ENCODE measurements around the gene CLEC7A. TPM values are rescaled to one million over a fixed set of nuclear protein-coding genes. Genes with fewer than 3 reads are reported as not detected.

CLEC7A gene
- polyA plus RNA-seq, 1 experiment: not detected

DNA sequence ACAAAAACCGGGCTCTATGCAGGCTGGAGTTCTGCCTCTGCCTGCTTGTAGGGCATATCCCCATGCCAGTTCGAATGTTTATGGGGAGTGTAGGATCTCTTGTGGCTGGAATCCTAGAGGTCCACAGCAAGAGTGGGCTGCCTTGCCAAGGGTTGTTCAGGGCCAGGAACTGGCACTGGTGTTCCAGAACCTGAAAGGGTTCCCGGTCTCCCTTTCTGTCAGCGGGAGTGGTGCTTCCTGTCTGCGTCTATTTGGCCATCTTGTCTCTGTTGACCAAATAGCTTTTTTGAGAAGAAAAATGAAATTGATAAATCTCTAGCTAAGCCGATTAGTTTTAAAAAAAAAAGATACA, 24.1 kb upstream of the CLEC7A start:
- Histone ChIP-seq H3K27me3 (ENCODE audit: control insufficient read depth, insufficient read depth, low read length) (no peaks in the 10 kb centered on the region), H3K36me3 (ENCODE audit: control insufficient read depth, insufficient read depth, low read length) (no peaks in the 10 kb centered on the region), H3K4me3 (ENCODE audit: low read depth, low read length) (no peak overlapping the region)
- no peak for DNase-seq (ENCODE audit: low read depth)
- TF ChIP-seq, protein P1, sequence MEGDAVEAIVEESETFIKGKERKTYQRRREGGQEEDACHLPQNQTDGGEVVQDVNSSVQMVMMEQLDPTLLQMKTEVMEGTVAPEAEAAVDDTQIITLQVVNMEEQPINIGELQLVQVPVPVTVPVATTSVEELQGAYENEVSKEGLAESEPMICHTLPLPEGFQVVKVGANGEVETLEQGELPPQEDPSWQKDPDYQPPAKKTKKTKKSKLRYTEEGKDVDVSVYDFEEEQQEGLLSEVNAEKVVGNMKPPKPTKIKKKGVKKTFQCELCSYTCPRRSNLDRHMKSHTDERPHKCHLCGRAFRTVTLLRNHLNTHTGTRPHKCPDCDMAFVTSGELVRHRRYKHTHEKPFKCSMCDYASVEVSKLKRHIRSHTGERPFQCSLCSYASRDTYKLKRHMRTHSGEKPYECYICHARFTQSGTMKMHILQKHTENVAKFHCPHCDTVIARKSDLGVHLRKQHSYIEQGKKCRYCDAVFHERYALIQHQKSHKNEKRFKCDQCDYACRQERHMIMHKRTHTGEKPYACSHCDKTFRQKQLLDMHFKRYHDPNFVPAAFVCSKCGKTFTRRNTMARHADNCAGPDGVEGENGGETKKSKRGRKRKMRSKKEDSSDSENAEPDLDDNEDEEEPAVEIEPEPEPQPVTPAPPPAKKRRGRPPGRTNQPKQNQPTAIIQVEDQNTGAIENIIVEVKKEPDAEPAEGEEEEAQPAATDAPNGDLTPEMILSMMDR (IDR thresholded peaks at IDR 0.05; ENCODE audit: insufficient read depth, low read depth, low read length): no peak
- POLR2A ChIA-PET: no interaction called here
- CTCF ChIA-PET: interaction anchor here (0.6 to 4.9 kb wide), 5 partner anchors 14 to 128 kb away, joined by 3 to 109 read pairs (median 4); partner anchors contain the start of gene GABARAPL1

DNA sequence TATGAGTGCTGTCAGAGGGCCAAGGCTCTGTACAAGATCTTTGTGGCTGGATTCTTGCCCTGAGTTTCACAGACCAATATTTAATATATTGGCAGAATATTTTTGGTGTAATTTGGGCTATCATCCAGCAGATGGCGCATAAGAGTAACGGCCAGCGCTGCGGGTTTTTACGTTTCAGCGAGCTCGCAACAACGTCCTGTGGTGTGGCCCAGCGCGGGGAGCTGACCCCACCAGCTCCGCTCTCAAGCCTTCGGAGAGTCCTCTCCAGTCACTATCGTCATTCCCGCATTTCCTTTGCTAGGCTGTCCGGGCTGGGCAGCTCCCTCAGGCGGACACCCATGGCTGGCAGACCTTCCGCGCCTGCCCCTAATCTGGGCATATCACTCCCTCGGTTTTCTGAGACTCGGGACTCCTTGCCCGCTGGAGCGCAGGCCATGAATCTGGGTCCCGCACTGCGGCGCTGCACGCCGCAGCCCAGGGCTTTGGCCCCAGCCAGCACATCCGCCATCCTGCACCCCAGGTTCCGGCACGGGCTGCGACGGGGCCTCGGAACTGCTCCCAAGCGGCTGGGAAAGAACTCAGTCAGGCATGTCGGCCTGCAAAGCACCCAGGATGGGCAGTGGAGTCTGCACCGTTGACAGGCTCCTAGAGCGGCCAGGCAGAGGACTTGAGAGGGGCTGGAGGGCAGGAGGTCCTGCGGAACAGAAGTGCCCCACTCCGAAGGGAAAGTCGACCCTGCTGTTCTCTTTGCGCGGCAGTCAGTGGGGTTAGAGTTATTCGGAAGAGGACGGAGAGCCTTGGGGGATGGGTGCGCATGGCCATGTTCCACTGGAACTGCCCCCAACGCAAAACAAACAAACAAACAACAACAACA, 23.5 kb upstream of the CLEC7A start:
- TF ChIP-seq, protein P1 (IDR thresholded peaks at IDR 0.05; ENCODE audit: insufficient read depth, low read depth, low read length): peak; percentile 83
- POLR2A ChIA-PET: no interaction called here
- no peaks in the 10 kb centered on the region for H3K27me3 ChIP-seq (ENCODE audit: control insufficient read depth, insufficient read depth, low read length)
- H3K4me3 ChIP-seq (ENCODE audit: low read depth, low read length): peak overlapping the region; percentile 36
- CTCF ChIA-PET: interaction anchor here (0.6 to 4.9 kb wide), 33 partner anchors 10 to 404 kb away, joined by 3 to 109 read pairs (median 4); partner anchors contain the start of genes CLEC12B, GABARAPL1 and OLR1
- no peaks in the 10 kb centered on the region for H3K36me3 ChIP-seq (ENCODE audit: control insufficient read depth, insufficient read depth, low read length)
- DNase-seq (ENCODE audit: low read depth): no peak

DNA sequence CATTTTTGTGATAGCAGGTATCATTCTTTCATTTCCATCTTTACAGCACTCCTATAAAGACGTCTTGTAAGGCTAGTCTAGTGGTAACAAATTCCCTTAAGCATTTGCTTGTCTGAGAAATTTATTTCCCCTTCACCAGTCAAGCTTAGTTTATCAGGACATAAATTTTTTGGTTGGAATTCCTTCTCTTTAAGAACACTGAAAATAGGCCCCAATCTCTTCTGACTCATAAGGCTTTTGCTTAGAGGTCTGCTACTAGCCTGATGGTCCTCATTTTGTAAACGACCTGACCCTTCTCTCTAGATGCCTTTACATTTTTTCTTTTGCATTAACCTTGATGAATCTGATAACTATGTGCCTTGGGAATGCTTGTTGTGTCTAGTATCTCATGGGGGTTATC, 21.6 kb upstream of the CLEC7A start:
- H3K27me3 ChIP-seq (ENCODE audit: control insufficient read depth, insufficient read depth, low read length): no peaks in the 10 kb centered on the region
- CTCF ChIA-PET: interaction anchor here (0.8 to 4.9 kb wide), 6 partner anchors 9 to 84 kb away, joined by 3 to 109 read pairs (median 10); no protein-coding TSS in a partner anchor
- TF ChIP-seq, protein P1 (IDR thresholded peaks at IDR 0.05; ENCODE audit: insufficient read depth, low read depth, low read length): no peak
- H3K4me3 ChIP-seq (ENCODE audit: low read depth, low read length): no peak overlapping the region
- POLR2A ChIA-PET: no interaction called here
- no peaks in the 10 kb centered on the region for H3K36me3 ChIP-seq (ENCODE audit: control insufficient read depth, insufficient read depth, low read length)
- DNase-seq (ENCODE audit: low read depth): no peak

DNA sequence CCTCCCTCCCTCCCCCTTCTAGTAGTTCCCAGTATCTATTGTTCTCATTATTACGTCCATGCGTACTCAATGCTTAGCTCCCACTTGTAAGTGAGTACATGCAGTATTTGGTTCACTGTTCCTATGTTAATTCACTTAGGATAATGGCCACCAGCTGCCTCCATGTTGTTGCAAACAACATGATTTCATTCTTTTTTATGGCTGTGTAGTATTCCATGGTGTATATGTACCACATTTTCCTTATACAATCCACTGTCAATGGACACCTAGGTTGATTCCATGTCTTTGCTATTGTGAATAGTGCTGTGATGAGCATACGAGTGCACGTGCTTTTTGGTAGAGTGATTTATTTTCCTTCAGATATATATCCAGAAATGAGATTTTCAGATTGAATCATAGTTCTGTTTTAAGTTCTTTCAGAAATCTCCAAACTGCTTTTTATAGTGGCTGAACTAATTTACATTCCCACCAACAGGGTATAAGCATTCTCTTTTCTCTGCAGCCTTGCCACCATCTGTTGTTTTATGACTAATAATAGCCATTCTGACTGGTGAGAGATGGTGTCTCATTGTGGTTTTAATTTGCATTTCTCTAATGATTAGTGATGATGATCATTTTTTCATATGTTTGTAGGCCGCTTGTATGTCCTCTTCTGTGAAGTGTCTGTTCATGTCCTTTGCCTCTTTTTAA, 17.9 kb upstream of the CLEC7A start:
- DNase-seq (ENCODE audit: low read depth): no peak
- TF ChIP-seq, protein P1 (IDR thresholded peaks at IDR 0.05; ENCODE audit: insufficient read depth, low read depth, low read length): no peak
- no peak overlapping the region for H3K4me3 ChIP-seq (ENCODE audit: low read depth, low read length)
- ChIA-PET POLR2A (no interaction called here), CTCF (interaction anchor here (0.8 to 2.1 kb wide), 3 partner anchors 8 to 114 kb away, joined by 3 to 6 read pairs (median 4); no protein-coding TSS in a partner anchor)
- H3K27me3 ChIP-seq (ENCODE audit: control insufficient read depth, insufficient read depth, low read length): no peaks in the 10 kb centered on the region
- no peaks in the 10 kb centered on the region for H3K36me3 ChIP-seq (ENCODE audit: control insufficient read depth, insufficient read depth, low read length)
